ENCODE results near the gene GPD1.

GPD1 gene

GRCh38 chr12:50103767-50104321 is at the start of gene GPD1:
TSS of gene GPD1 (plus strand) at chr12:50104008. CDS start at chr12:50104051, 43 bp downstream.
- peak; percentile 76 for DNase-seq (ENCODE audit: low spot score)

- peak; percentile 73 for DNase-seq (ENCODE audit: low spot score)
Measured at GRCh38 chr12:50055831-50056638, 47.8 kb upstream of the GPD1 start.

- DNase-seq (ENCODE audit: low spot score), result no peak
Measured at GRCh38 chr12:50056639-50056976, 47.2 kb upstream of the GPD1 start.

- DNase-seq (ENCODE audit: low spot score), result peak; percentile 76
Measured at GRCh38 chr12:50057000-50057841, 46.6 kb upstream of the GPD1 start, which contains the start of gene ASIC1. TSS of gene ASIC1 (plus strand) at chr12:50057596. CDS start at chr12:50058767, 1,171 bp downstream.

- no peak for DNase-seq (ENCODE audit: low spot score)
Measured at GRCh38 chr12:50057896-50058670, 45.7 kb upstream of the GPD1 start.

- DNase-seq (ENCODE audit: low spot score), result no peak
Measured at GRCh38 chr12:50058743-50059312, 45.0 kb upstream of the GPD1 start.

- no peak for DNase-seq (ENCODE audit: low spot score)
Measured at GRCh38 chr12:50059440-50060119, 44.2 kb upstream of the GPD1 start.

GRCh38 chr12:50060120-50060468 is 43.7 kb upstream of the GPD1 start:
- DNase-seq (ENCODE audit: low spot score), result no peak

GRCh38 chr12:50061171-50061570 is 42.6 kb upstream of the GPD1 start:
- peak; percentile 53 for DNase-seq (ENCODE audit: low spot score)

GRCh38 chr12:50061946-50062686 is 41.7 kb upstream of the GPD1 start:
- no peak for DNase-seq (ENCODE audit: low spot score)

- DNase-seq (ENCODE audit: low spot score), result peak; percentile 54
Measured at GRCh38 chr12:50062728-50063460, 40.9 kb upstream of the GPD1 start.

GRCh38 chr12:50065726-50066310 is 38.0 kb upstream of the GPD1 start:
- DNase-seq (ENCODE audit: low spot score), result no peak

- DNase-seq (ENCODE audit: low spot score), result no peak
Measured at GRCh38 chr12:50066402-50066801, 37.4 kb upstream of the GPD1 start.

- DNase-seq (ENCODE audit: low spot score), result no peak
Measured at GRCh38 chr12:50069069-50069468, 34.7 kb upstream of the GPD1 start.

GRCh38 chr12:50069539-50069938 is 34.3 kb upstream of the GPD1 start:
- DNase-seq (ENCODE audit: low spot score), result no peak

GRCh38 chr12:50070314-50071060 is 33.3 kb upstream of the GPD1 start:
- DNase-seq (ENCODE audit: low spot score), result peak; percentile 85

- DNase-seq (ENCODE audit: low spot score), result no peak
Measured at GRCh38 chr12:50072198-50072907, 31.5 kb upstream of the GPD1 start.

- no peak for DNase-seq (ENCODE audit: low spot score)
Measured at GRCh38 chr12:50073206-50073605, 30.6 kb upstream of the GPD1 start.

Data from globus pallidus (tissue), 1 donor.